Measurements from ENCODE around the gene OLFM2. TPM values are rescaled to one million over a fixed set of nuclear protein-coding genes. Genes with fewer than 3 reads are reported as not detected.

The OLFM2 gene
- total RNA-seq, 1 experiment from 2014 or later = 75.6 TPM

GRCh38 chr19:9961103-9961502 lies 24.8 kb upstream of the OLFM2 start:
- H3K27me3 ChIP-seq (ENCODE audit: insufficient read depth, low read length) = peaks cover 2% of the 10 kb centered on the region; the same call in 1 of the 2 replicates
- H2BK5ac ChIP-seq (ENCODE audit: insufficient read length, low read length) = no peak overlapping the region
- no peak overlapping the region for H4K8ac ChIP-seq (replicated peaks; ENCODE audit: insufficient read length, low read depth, low read length)
- H2BK12ac ChIP-seq (ENCODE audit: insufficient read length, low read depth, low read length) = no peak overlapping the region
- no peak overlapping the region for H3T11ph ChIP-seq (ENCODE audit: low read length)
- peaks cover 3% of the 10 kb centered on the region; the same call in 1 of the 2 replicates for H3K4me1 ChIP-seq (ENCODE audit: insufficient read depth, low read length)
- H3K9me3 ChIP-seq (ENCODE audit: control insufficient read depth, low read depth, low read length) = no peaks in the 10 kb centered on the region
- Mint-ChIP-seq H3K4me3 (no peak overlapping the region), H3K27me3 (ENCODE audit: low read depth) (peaks cover 21% of the 10 kb centered on the region), H3K4me1 (peaks cover 11 to 27% of the 10 kb centered on the region in 2 experiments), H3K9me3 (no peaks in the 10 kb centered on the region), H3K27ac (no peak overlapping the region; a peak in 2 of 7 replicates), H3K36me3 (ENCODE audit: insufficient read depth in 1 of 3, low read depth in 3 of 3) (peaks cover 0 to 7% (median 2%) of the 10 kb centered on the region in 3 experiments; a peak in 4 of 7 replicates)
- no CpG with 5 or more reads among the region's 4 CpGs for WGBS (ENCODE audit: extremely low coverage, insufficient read length, low lambda C conversion rate)
- H2BK15ac ChIP-seq (ENCODE audit: low read depth, low read length) = no peak overlapping the region
- H3K4me2 ChIP-seq (ENCODE audit: insufficient read depth, insufficient read length, low read length) = no peak overlapping the region
- no peak overlapping the region for H2BK20ac ChIP-seq (ENCODE audit: low read depth, low read length, poor library complexity, severe bottlenecking)
- H3K23ac ChIP-seq (ENCODE audit: insufficient read length, low read depth, low read length) = no peak overlapping the region
- H3K23me2 ChIP-seq (ENCODE audit: insufficient read length, low read depth, low read length, poor library complexity, severe bottlenecking) = peaks cover 2% of the 10 kb centered on the region
- H2BK120ac ChIP-seq (ENCODE audit: low read depth, low read length, poor library complexity, severe bottlenecking) = no peak overlapping the region
- H3K27ac ChIP-seq (ENCODE audit: insufficient read length, low read depth, low read length) = no peak overlapping the region
- no peak overlapping the region for H2AK5ac ChIP-seq (ENCODE audit: insufficient read length, low read length)
- no peak overlapping the region for H3K9ac ChIP-seq (ENCODE audit: extremely low read depth, insufficient read length, low read length)
- no peak for TF ChIP-seq CTCF (conservative IDR thresholded peaks at IDR 0.05)
- no peak overlapping the region for H4K91ac ChIP-seq (ENCODE audit: insufficient read length, low read depth, low read length)
- H4K20me1 ChIP-seq (ENCODE audit: control insufficient read depth, insufficient read depth, insufficient read length) = no peaks in the 10 kb centered on the region
- H4K5ac ChIP-seq (ENCODE audit: insufficient read length, low read depth, low read length) = no peak overlapping the region
- H2AFZ ChIP-seq (ENCODE audit: low read length) = no peak overlapping the region
- DNase-seq = no peak
- no peak overlapping the region for H3K14ac ChIP-seq (ENCODE audit: insufficient read depth, low read length)
- H3K18ac ChIP-seq (ENCODE audit: insufficient read length, low read depth, low read length) = no peak overlapping the region
- no peak overlapping the region for H3K56ac ChIP-seq (ENCODE audit: insufficient read length, low read depth, low read length)
- no peaks in the 10 kb centered on the region for H3K79me2 ChIP-seq (ENCODE audit: insufficient read depth, low read length)
- H3K79me1 ChIP-seq (ENCODE audit: insufficient read depth, low read depth, low read length, poor library complexity, severe bottlenecking) = no peaks in the 10 kb centered on the region
- H3K4ac ChIP-seq (ENCODE audit: low read depth, low read length) = no peak overlapping the region
